Measurements from ENCODE around the gene HGF. TPM values are rescaled to one million over a fixed set of nuclear protein-coding genes. Genes with fewer than 3 reads are reported as not detected.

HGF gene
- total RNA-seq, 6 experiments from 2014 or later, result 11.5 to 38.9 (median 17.9) TPM

- no peaks in the 10 kb centered on the region for H3K9me3 ChIP-seq
- ATAC-seq (no peak), DNase-seq (no peak)
- H3K4me1 ChIP-seq, result no peaks in the 10 kb centered on the region
- intact Hi-C loops (cut with DNase I), result no loop called here
- H3K27ac ChIP-seq, result no peak overlapping the region
- no peaks in the 10 kb centered on the region for H3K27me3 ChIP-seq
- no peaks in the 10 kb centered on the region for H3K36me3 ChIP-seq
- TF ChIP-seq POLR2A (IDR thresholded peaks at IDR 0.05), result no peak
- no peak for TF ChIP-seq CTCF (IDR thresholded peaks at IDR 0.05)
- WGBS (ENCODE audit: insufficient coverage, low coverage, low lambda C conversion rate, missing lambda C conversion rate), result 49% methylated on average over 2 of the region's 2 CpGs
- no peak overlapping the region for H3K4me3 ChIP-seq
These were observed 48.4 kb downstream of the HGF start for GRCh38 chr7:81721437-81721836.

- no peaks in the 10 kb centered on the region for H3K9me3 ChIP-seq
- no peak overlapping the region for H3K27ac ChIP-seq
- DNase-seq, result no peak
- intact Hi-C loops (cut with DNase I), result no loop called here
- no peaks in the 10 kb centered on the region for H3K27me3 ChIP-seq
- no peak overlapping the region for H3K4me3 ChIP-seq
- no peaks in the 10 kb centered on the region for H3K36me3 ChIP-seq
- TF ChIP-seq POLR2A (IDR thresholded peaks at IDR 0.05) (no peak), CTCF (IDR thresholded peaks at IDR 0.05) (no peak)
- no peaks in the 10 kb centered on the region for H3K4me1 ChIP-seq
- no peak for ATAC-seq
These were observed 50.0 kb downstream of the HGF start for GRCh38 chr7:81719865-81720264.

- 30% methylated on average over 5 of the region's 5 CpGs for WGBS (ENCODE audit: insufficient coverage, low coverage, low lambda C conversion rate, missing lambda C conversion rate)
- intact Hi-C loops (cut with DNase I), result no loop called here
- DNase-seq (no peak), ATAC-seq (peak in 2 of 4 donors; percentile 66 to 95)
- Histone ChIP-seq H3K27me3 (no peaks in the 10 kb centered on the region), H3K36me3 (no peaks in the 10 kb centered on the region), H3K4me1 (no peaks in the 10 kb centered on the region), H3K4me3 (no peak overlapping the region), H3K9me3 (no peaks in the 10 kb centered on the region), H3K27ac (no peak overlapping the region)
- TF ChIP-seq CTCF (IDR thresholded peaks at IDR 0.05), result peak in 2 of 4 donors; percentile 10 to 52
- no peak for TF ChIP-seq POLR2A (IDR thresholded peaks at IDR 0.05)
These were observed 53.8 kb downstream of the HGF start for GRCh38 chr7:81715984-81716588.

GRCh38 chr7:81714306-81714705, 55.5 kb downstream of the HGF start:
- no peak for TF ChIP-seq CTCF (IDR thresholded peaks at IDR 0.05)
- no peak for TF ChIP-seq POLR2A (IDR thresholded peaks at IDR 0.05)
- Histone ChIP-seq H3K9me3 (no peaks in the 10 kb centered on the region), H3K27ac (no peak overlapping the region), H3K4me3 (no peak overlapping the region), H3K27me3 (no peaks in the 10 kb centered on the region), H3K36me3 (no peaks in the 10 kb centered on the region), H3K4me1 (no peaks in the 10 kb centered on the region)
- DNase-seq (no peak), ATAC-seq (no peak)
- intact Hi-C loops (cut with DNase I), result no loop called here
- 67% methylated on average over 1 of the region's 1 CpG for WGBS (ENCODE audit: insufficient coverage, low coverage, low lambda C conversion rate, missing lambda C conversion rate)

GRCh38 chr7:81710751-81711150, 59.1 kb downstream of the HGF start:
- H3K9me3 ChIP-seq, result no peaks in the 10 kb centered on the region
- ATAC-seq, result no peak

More at GRCh38 chr7:81710751-81711150, 59.1 kb downstream of the HGF start:
- no peak overlapping the region for H3K4me3 ChIP-seq
- H3K4me1 ChIP-seq, result no peaks in the 10 kb centered on the region
- H3K27ac ChIP-seq, result no peak overlapping the region
- TF ChIP-seq POLR2A (IDR thresholded peaks at IDR 0.05) (no peak), CTCF (IDR thresholded peaks at IDR 0.05) (no peak)
- intact Hi-C loops (cut with DNase I), result no loop called here
- no peak for DNase-seq
- no peaks in the 10 kb centered on the region for H3K36me3 ChIP-seq
- no peaks in the 10 kb centered on the region for H3K27me3 ChIP-seq
- WGBS (ENCODE audit: insufficient coverage, low coverage, low lambda C conversion rate, missing lambda C conversion rate), result 100% methylated on average over 1 of the region's 1 CpG
